Epithelial cell of proximal tubule (primary cell): ENCODE data around the gene CD302. TPM values are rescaled to one million over a fixed set of nuclear protein-coding genes. Genes with fewer than 3 reads are reported as not detected.
"Not testable (repeated sequence)": the region's sequence is repeated elsewhere in the genome, so short reads cannot be mapped to it uniquely, and the experiment has no call there.

Experiments used
- DNase-seq: peaks from one replicate; pipeline ENCODE4 v3.0.0-alpha.2; 2011; ENCODE audit warnings: low read depth
- H3K4me3 ChIP-seq: 2 replicates; pipeline ENCODE4 v1.5.1; 2011; ENCODE audit warnings: low read depth, mild to moderate bottlenecking, low read length
- total RNA-seq: library from RNA; depleted of rRNA; stranded (reverse); fragments of >200 nt; gene quantifications from 2 replicates; pipeline ENCODE4 v1.2.3, GENCODE V29; 2015
- TF ChIP-seq, protein P1 (sequence below): conservative IDR thresholded peaks from 2 replicates; pipeline ENCODE4 v1.5.1; 2012; ENCODE audit warnings: low read depth, mild to moderate bottlenecking, low read length

The CD302 gene
- total RNA-seq, 1 donor from 2014 or later, result 1.7 TPM

DNA sequence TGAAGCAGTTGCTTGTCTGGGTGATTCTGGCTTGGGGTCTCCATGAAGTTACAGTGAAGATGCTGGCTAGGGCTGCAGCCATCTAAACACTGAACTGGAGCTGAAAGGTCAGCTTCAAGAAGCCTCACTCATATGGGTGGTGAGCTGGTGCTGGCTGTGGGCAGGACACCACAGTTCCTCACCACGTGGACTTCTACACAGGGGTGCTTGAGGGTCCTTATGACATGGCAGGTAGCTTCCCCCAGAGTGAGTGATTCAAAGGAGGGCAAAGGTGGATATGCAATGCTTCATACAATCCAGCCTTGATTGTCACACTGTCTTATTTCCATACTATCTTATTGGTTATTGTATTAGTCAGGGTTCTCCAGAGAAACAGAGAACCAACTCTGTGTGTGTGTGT, 6.0 kb downstream of the CD302 start:
- TF ChIP-seq, protein P1, sequence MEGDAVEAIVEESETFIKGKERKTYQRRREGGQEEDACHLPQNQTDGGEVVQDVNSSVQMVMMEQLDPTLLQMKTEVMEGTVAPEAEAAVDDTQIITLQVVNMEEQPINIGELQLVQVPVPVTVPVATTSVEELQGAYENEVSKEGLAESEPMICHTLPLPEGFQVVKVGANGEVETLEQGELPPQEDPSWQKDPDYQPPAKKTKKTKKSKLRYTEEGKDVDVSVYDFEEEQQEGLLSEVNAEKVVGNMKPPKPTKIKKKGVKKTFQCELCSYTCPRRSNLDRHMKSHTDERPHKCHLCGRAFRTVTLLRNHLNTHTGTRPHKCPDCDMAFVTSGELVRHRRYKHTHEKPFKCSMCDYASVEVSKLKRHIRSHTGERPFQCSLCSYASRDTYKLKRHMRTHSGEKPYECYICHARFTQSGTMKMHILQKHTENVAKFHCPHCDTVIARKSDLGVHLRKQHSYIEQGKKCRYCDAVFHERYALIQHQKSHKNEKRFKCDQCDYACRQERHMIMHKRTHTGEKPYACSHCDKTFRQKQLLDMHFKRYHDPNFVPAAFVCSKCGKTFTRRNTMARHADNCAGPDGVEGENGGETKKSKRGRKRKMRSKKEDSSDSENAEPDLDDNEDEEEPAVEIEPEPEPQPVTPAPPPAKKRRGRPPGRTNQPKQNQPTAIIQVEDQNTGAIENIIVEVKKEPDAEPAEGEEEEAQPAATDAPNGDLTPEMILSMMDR, result no peak
- no peak for DNase-seq
- H3K4me3 ChIP-seq, result no peak overlapping the region

DNA sequence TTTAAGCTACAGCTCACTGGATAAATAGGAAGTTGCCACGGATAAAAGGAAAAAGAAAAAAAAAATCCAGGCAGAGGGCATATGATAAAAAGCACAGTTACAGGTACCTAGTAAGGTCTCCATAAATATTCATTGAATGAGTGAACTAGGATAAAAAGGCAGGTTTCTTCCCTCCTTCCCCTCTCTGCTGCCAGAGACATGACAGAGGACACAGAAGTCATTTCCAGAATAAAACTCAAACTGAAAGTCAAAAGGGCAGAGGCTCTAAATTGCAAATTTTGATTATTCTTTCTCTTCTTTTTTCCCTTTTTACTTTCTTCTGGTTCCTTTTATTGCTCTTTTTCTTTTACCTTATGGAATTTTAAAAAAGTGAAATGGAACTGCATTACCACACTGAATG, 7.7 kb downstream of the CD302 start:
- DNase-seq, result no peak
- TF ChIP-seq, protein P1, result no peak
- no peak overlapping the region for H3K4me3 ChIP-seq

DNA sequence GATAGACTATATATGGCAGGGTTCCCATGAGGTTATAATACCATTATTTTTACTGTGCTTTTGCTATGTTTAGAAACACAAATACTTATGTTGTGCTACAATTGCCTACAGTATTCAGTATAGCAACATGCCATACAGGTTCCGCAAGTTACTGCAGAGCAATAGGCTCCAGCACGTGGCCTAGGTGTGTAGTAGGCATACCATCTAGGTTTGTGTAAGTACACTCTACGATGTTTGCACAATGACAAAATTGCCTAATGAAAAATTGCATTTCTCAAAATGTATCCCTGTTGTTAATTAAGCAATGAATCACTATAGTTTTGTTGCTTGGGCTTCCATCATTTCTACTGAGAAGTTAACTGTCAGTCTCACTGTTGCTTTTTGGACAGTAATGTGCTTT, 9.8 kb downstream of the CD302 start:
- no peak for DNase-seq
- H3K4me3 ChIP-seq, result no peak overlapping the region
- TF ChIP-seq, protein P1, result no peak

DNA sequence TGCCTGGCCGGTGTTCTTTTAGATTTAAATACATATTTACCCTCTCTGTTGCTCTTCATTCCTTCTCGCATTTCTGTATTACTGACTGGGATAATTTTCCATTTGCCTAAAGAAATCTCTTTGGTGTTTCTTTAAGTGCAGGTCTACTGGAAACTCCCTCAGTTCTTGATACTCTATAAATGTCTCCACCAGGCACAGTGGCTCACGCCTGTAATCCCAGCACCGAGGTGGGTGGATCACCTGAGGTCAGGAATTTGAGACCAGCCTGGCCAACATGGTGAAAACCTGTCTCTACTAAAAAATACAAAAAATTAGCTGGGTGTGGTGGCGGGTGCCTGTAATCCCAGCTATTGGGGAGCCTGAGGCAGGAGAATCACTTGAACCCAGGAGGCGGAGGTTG, 10.4 kb downstream of the CD302 start:
- not testable (repeated sequence) for DNase-seq, H3K4me3 ChIP-seq

DNA sequence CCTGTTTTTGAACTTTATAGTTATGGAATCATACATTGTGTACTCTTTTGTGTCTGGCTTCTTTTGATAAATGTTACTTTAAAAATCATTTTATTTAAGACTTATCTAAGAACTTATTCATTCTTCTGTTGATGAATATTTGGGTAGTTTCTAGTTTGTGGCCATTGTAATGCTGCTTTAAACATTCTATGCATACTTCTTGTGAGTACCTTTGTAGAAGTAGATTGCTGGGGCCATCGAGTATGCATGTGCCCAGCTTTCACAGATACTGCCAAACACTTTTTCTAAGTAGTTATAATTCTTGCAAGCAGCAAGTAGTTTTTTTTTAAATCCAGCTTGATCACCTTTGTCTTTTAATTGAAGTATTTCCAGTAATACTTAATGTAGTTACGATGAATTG, 11.1 kb downstream of the CD302 start:
- TF ChIP-seq, protein P1, result no peak
- DNase-seq, result no peak
- no peak overlapping the region for H3K4me3 ChIP-seq

DNA sequence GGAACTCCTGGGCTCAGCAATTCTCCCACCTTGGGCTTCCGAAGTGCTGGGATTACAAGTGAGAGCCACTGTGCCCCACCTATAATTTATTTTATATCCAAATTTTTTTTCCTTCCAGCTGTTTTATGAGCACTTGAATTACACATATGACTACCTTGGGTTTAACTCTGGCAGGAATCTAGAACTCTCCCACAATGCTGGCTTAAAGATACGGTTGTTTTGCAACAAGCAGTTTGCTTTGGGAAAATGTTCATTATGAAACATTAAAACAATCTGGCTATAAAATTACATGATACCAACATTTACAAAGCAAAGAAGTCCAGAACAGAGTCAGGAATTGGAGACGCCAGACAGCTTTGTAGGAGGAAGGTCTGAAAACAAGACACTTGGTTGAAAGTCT, 12.8 kb downstream of the CD302 start:
- DNase-seq, result no peak
- no peak overlapping the region for H3K4me3 ChIP-seq
- TF ChIP-seq, protein P1, result no peak

DNA sequence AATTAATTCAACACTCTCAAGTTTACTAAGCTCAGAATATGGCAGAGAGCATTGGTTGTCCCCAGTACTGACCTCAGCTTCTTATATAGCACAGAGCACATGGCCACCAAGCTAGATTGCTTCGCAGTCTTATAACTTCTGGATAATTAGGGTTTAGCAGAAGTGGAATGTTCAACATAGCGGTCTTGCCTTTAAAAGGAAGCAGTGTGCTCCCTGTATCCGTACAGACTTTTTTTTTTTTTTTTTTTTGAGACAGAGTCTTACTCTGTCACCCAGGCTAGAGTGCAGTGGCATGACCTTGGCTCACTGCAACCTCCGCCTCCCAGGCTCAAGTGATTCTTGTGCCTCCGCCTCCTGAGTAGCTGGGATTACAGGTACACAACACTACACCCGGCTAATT, 13.3 kb downstream of the CD302 start:
- not testable (repeated sequence) for H3K4me3 ChIP-seq, DNase-seq

DNA sequence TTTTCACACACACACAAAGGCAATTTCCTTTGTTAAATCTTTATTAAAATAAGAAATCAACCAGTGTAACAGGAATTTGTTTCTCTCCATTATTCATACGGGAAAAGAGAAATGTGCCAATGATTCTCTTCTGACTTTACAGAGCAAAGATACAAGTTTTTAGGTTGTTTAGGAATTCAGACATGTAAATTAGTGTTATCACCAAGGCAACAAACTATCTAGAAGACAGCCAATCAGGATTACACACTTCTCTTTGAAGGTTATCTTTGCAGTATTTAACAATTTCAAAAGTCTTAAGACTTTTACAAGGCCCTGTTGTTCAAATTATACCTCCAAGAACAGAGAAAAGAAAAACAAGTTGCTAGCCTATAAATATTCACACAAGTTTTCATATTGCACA, 14.5 kb downstream of the CD302 start:
- TF ChIP-seq, protein P1, result no peak
- no peak for DNase-seq
- H3K4me3 ChIP-seq, result no peak overlapping the region
